Right lobe of liver (tissue), 6 donors: Measurements from ENCODE around the gene SIN3A. TPM values are rescaled to one million over a fixed set of nuclear protein-coding genes. Genes with fewer than 3 reads are reported as not detected.

Source experiments
- ATAC-seq, 4 donors: fragments of 200-7000 bp; cut with Tn5 transposase; one replicate each; pipeline ENCODE4 v1.9.1; 2020; ENCODE audit warnings: mild to moderate bottlenecking in 4 of 4, moderate library complexity in 4 of 4
- DNase-seq, 3 donors: peaks; one replicate each; pipeline ENCODE4 v3.0.0-alpha.2; 2020
- H3K27ac ChIP-seq, 3 donors: fragments of 200-600 bp; one replicate each; pipeline ENCODE4 v1.8.0; 2022
- H3K27me3 ChIP-seq, 2 donors: fragments of 200-600 bp; one replicate each; pipeline ENCODE4 v1.8.0; 2022
- H3K36me3 ChIP-seq, 4 donors: fragments of 200-600 bp; sonication (generic) in 1 of 4; one replicate each; pipeline versions ENCODE4 v1.5.1 to v1.8.0; 2017 to 2022; ENCODE audit warnings: control low read depth in 1 of 4
- H3K4me1 ChIP-seq, 4 donors: fragments of 200-600 bp; sonication (generic) in 1 of 4; one replicate each; pipeline versions ENCODE4 v1.5.1 to v1.8.0; 2017 to 2022; ENCODE audit warnings: control low read depth in 1 of 4
- H3K4me3 ChIP-seq, 3 donors: fragments of 200-600 bp; one replicate each; pipeline ENCODE4 v1.8.0; 2022
- H3K9me3 ChIP-seq, 4 donors: fragments of 200-600 bp; sonication (generic) in 1 of 4; one replicate each; pipeline versions ENCODE4 v1.5.1 to v1.8.0; 2017 to 2022; ENCODE audit warnings: control low read depth in 1 of 4
- POLR2A ChIP-seq: fragments of 450-650 bp; IDR thresholded peaks from one replicate; pipeline ENCODE4 v1.6.1; 2017; ENCODE audit warnings: antibody characterized with exemption, mild to moderate bottlenecking
- whole genome bisulfite sequencing: methylation state at CpG from one replicate; pipeline ENCODE4 v1.1.6; 2018; ENCODE audit warnings: low coverage, low lambda C conversion rate; ENCODE audit not compliant: insufficient coverage; ENCODE audit errors: missing lambda C conversion rate; 5-methylcytosine and 5-hydroxymethylcytosine counted together
- intact Hi-C, 2 donors: fragments of 100-400 bp; cut with DNase I; formaldehyde crosslinking; loops; one replicate each; pipeline versions ENCODE4 v1.11.2 to v1.14.1; 2022
- total RNA-seq, 6 experiments: library from RNA; depleted of rRNA in 2 of 6; stranded (reverse); fragments of >200 nt in 2 of 6; fragmentation: NEBNext Ultra II Directional in 3 of 6; extraction: Animal tissue kit (Norgen Biotek cat#: 25700) in 3 of 6; gene quantifications; one replicate each; pipeline versions ENCODE4 v1.1.0 to v1.2.4, GENCODE V29; 2016 to 2023
- TF ChIP-seq, protein P1 (sequence below), 4 donors: fragments of 200-600 bp in 3 of 4; fragments of 450-650 bp in 1 of 4; IDR thresholded peaks; one replicate each; pipeline versions ENCODE4 v1.5.1 to v1.8.0; 2016 to 2022; ENCODE audit warnings: antibody characterized with exemption in 4 of 4, mild to moderate bottlenecking in 2 of 4
- donor health status: DM: no; HTN: yes; CAD: no.
- donor health status: DM: no; HTN: no; CAD: no.
- donor health status: DM: no; HTN: no; CAD: no.
- donor health status: DM: no; HTN: yes; CAD: no.
- donor health status: DM: no; HTN: yes; CAD: no.

Gene SIN3A
- total RNA-seq, 6 experiments from 2014 or later, result 10.0 to 21.6 (median 20.5) TPM

DNA sequence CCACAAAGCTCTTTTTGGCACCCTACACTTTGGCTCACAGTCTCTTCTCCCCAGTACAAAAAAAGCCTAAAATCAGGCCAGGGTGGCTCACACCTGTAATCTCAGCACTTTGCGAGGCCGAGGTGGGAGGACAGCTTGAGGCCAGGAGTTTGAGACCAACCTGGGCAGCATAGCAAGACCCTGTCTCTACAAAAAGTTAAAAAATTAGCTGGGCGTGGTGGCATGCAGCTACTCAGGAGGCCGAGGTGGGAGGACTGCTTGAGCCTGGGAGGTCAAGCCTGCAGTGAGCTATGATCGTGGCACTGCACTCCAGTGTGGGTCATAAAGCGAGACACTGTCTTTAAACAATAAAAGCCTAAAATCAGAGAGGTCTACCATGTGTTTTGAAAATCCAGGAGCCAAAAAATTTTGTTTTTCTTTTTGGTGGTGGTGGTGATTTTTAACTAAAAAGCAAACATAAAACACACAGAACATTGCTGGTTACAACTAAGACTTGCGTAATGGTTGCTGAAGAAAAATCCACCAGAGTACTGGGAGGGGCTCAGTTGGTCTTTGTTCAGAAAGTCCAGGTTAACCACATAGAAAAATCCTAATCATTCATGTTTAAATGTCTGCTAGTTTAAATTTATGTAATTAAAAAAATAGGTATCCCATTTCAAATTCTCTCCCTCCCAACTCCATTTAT, 81.5 kb downstream of the SIN3A start:
- Histone ChIP-seq H3K27ac (peak overlapping the region; percentile 90 to 99 (median 98)), H3K4me3 (peak overlapping the region in 1 of 3 donors; percentile 100), H3K9me3 (no peaks in the 10 kb centered on the region), H3K27me3 (no peaks in the 10 kb centered on the region), H3K36me3 (peaks cover 0 to 58% (median 18%) of the 10 kb centered on the region in 4 donors), H3K4me1 (peaks cover 0 to 31% (median 7%) of the 10 kb centered on the region in 4 donors)
- DNase-seq (no peak), ATAC-seq (no peak)
- intact Hi-C loops, result no loop called here
- WGBS, result 56% methylated on average over 7 of the region's 7 CpGs
- TF ChIP-seq, protein P1, sequence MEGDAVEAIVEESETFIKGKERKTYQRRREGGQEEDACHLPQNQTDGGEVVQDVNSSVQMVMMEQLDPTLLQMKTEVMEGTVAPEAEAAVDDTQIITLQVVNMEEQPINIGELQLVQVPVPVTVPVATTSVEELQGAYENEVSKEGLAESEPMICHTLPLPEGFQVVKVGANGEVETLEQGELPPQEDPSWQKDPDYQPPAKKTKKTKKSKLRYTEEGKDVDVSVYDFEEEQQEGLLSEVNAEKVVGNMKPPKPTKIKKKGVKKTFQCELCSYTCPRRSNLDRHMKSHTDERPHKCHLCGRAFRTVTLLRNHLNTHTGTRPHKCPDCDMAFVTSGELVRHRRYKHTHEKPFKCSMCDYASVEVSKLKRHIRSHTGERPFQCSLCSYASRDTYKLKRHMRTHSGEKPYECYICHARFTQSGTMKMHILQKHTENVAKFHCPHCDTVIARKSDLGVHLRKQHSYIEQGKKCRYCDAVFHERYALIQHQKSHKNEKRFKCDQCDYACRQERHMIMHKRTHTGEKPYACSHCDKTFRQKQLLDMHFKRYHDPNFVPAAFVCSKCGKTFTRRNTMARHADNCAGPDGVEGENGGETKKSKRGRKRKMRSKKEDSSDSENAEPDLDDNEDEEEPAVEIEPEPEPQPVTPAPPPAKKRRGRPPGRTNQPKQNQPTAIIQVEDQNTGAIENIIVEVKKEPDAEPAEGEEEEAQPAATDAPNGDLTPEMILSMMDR (IDR thresholded peaks at IDR 0.05), result no peak

DNA sequence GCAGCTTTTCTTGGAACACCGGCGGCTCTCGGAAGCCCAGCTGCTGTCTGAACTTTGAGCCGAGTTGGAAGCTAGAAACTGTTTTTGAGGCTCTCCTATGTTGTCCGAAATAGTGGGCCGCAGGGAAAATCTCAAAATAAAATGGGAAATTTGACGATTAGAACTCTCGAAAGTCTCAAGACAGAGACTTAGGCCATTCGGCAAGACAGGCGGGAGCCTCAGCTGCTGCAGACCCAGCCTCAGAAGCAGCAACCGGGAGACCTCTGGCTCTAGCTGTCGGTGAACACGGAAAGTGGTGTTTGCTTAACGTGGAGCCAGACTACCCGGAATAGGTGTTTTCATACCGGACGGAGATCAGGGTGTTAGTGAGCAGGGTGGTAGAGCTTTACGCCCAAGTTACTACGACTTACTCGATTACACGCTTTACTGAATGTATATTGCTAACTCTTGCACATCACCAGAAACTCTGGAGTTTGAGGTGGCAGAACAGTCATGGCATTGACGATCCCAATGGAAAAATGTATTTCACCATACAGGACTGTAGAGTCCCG, 82.7 kb downstream of the SIN3A start:
- no peak for TF ChIP-seq POLR2A
- TF ChIP-seq, protein P1 (IDR thresholded peaks at IDR 0.05), result no peak
- H3K27me3 ChIP-seq, result no peaks in the 10 kb centered on the region
- peaks cover 0 to 59% (median 18%) of the 10 kb centered on the region in 4 donors for H3K36me3 ChIP-seq
- H3K9me3 ChIP-seq, result no peaks in the 10 kb centered on the region
- peak overlapping the region; percentile 90 to 99 (median 98) for H3K27ac ChIP-seq
- DNase-seq, result no peak
- whole genome bisulfite sequencing, result 4% methylated on average over 22 of the region's 23 CpGs
- intact Hi-C loops, result no loop called here
- H3K4me1 ChIP-seq, result peaks cover 0 to 31% (median 7%) of the 10 kb centered on the region in 4 donors
- H3K4me3 ChIP-seq, result peak overlapping the region; percentile 96 to 100 (median 99)
- peak; percentile 2 to 45 (median 18) for ATAC-seq

DNA sequence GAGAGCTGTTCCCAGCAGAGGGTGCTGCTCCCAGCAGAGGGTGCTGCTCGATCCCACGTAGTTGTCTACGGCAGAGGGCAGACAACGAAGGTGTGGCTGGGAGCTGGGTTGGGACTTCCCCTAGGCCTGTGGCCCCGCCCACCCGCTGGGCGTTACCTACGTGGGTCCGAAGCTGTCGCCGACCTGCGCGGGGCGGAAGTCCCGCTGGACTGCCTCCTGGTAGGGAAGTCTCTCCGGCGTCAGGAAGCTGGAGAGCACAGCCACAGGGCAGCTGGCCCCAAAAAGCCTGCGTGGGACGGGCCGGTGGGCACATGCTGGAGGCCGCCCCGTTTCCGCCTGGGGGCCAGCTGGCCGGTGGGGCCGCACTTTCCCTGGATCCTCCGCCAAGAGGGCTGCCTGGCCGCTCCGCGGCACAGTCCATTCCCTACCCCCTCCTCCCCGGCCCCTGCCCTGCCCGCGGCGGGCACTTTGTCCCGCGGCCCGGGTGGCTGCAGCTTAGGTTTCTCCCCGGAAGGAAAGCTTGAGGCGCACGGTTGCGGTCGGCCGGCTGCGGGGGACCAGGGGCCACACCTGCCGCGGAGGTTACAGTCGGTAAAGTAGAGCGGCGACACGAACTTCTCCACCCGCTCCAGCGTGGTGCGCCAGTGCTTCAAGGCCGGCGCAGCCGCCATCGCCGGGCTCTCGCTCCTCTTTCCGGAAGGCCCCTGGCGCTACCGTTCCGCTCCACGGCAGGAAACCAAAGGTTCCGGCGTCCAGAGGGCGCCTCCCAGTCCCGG, 83.4 kb downstream of the SIN3A start, which contains the start of gene MAN2C1:
Gene MAN2C1, minus strand, starts transcription at position 695 of the 776 bp plus-strand sequence. Its CDS starts 24 bp downstream, at position 671.
- DNase-seq (peak; percentile 99), ATAC-seq (peak; percentile 90 to 97 (median 94))
- H3K27ac ChIP-seq, result peak within 1 kb of the TSS; percentile 90 to 99 (median 98)
- no peaks in the 10 kb centered on the region for H3K27me3 ChIP-seq
- peaks cover 0 to 31% (median 7%) of the 10 kb centered on the region in 4 donors for H3K4me1 ChIP-seq
- no peaks in the 10 kb centered on the region for H3K9me3 ChIP-seq
- 0% methylated on average over 6 of the region's 67 CpGs for WGBS
- peak within 1 kb of the TSS; percentile 96 to 100 (median 99) for H3K4me3 ChIP-seq
- peaks cover 0 to 56% (median 16%) of the 10 kb centered on the region in 4 donors for H3K36me3 ChIP-seq
- TF ChIP-seq, protein P1 (IDR thresholded peaks at IDR 0.05), result peak; percentile 69 to 93 (median 86)
- TF ChIP-seq POLR2A, result peak; percentile 97
- intact Hi-C loops, result no loop called here

DNA sequence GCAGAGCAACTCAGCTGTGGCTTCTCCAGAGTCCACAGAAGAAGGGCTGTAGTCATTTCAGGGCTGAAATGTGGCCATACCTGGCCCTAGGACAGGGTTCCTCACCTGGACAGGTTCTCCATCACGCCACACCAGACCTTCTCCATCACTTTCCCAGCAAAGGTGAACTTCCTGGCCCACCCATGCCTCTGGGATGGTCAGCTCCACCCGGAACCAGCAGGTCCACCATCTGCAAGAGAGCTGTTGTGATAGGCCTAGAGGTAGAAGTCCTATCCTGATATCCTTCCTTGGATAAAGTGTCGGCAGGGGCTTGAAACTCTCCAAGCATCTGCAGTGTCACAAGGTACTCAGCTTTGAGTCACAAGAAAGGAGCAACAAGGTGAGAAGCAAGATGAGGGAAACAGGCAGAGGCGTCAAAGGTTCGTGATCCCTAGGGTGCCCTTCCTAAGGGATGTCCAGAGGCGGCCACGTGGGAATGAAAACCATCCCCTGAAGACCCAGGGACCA, 84.0 kb downstream of the SIN3A start:
- intact Hi-C loops, result no loop called here
- Histone ChIP-seq H3K4me1 (peaks cover 0 to 31% (median 7%) of the 10 kb centered on the region in 4 donors), H3K4me3 (peak overlapping the region; percentile 96 to 100 (median 99)), H3K27me3 (no peaks in the 10 kb centered on the region), H3K27ac (peak overlapping the region in 2 of 3 donors; percentile 98 to 99), H3K36me3 (peaks cover 0 to 51% (median 18%) of the 10 kb centered on the region in 4 donors), H3K9me3 (no peaks in the 10 kb centered on the region)
- DNase-seq (no peak), ATAC-seq (no peak)
- WGBS, result 16% methylated on average over 5 of the region's 7 CpGs
- TF ChIP-seq, protein P1 (IDR thresholded peaks at IDR 0.05), result no peak
- TF ChIP-seq POLR2A, result no peak
